OCI-LY7 (cell line): ENCODE results near the gene NTN4. TPM values are rescaled to one million over a fixed set of nuclear protein-coding genes. Genes with fewer than 3 reads are reported as not detected.

Experiments
- BruUV-seq: library from RNA; stranded (reverse); fragments of 400-500 nt; replicated peaks from 2 replicates; lab custom pipeline; 2021; lab: Mats Ljungman, UMichigan
- CTCF ChIA-PET: fragments of 300-600 bp; sonication (Branson Sonifier 250); formaldehyde crosslinking; loops from one replicate; lab custom pipeline; 2022; ENCODE audit warnings: antibody characterized with exemption; ENCODE audit not compliant: unreplicated experiment; lab: Charles Lee
- POLR2A ChIA-PET: fragments of 300-600 bp; sonication (Branson Sonifier 250); formaldehyde crosslinking; loops from one replicate; lab custom pipeline; 2022; ENCODE audit warnings: antibody characterized with exemption; lab: Charles Lee
- DNase-seq: peaks from one replicate; pipeline ENCODE4 v3.0.0-alpha.2; 2015; ENCODE audit warnings: low spot score
- H2AFZ ChIP-seq: fragments of 200-600 bp; sonication (generic), shearing (Covaris generic); 2 replicates; pipeline ENCODE4 v1.6.1; 2014; ENCODE audit warnings: mild to moderate bottlenecking, antibody characterized with exemption, low read length, moderate library complexity
- H3K27ac ChIP-seq: fragments of 200-600 bp; sonication (generic); 2 replicates; pipeline ENCODE4 v1.5.1; 2014; ENCODE audit warnings: mixed run types, low read depth, mild to moderate bottlenecking, moderate library complexity, low read length, inconsistent platforms; ENCODE audit not compliant: poor library complexity, severe bottlenecking
- H3K36me3 ChIP-seq: fragments of 200-600 bp; sonication (generic); 2 replicates; pipeline ENCODE4 v1.6.1; 2014; ENCODE audit warnings: mild to moderate bottlenecking, antibody characterized with exemption, low read length, moderate library complexity, mixed read lengths; ENCODE audit not compliant: insufficient read depth
- H3K4me1 ChIP-seq: fragments of 200-600 bp; sonication (generic); 2 replicates; pipeline ENCODE4 v1.5.1; 2014; ENCODE audit warnings: mild to moderate bottlenecking, low read length; ENCODE audit not compliant: insufficient read depth, poor library complexity, severe bottlenecking
- H3K4me2 ChIP-seq: fragments of 200-600 bp; sonication (generic); 2 replicates; pipeline ENCODE4 v1.6.1; 2014; ENCODE audit warnings: mild to moderate bottlenecking, low read length
- H3K4me3 ChIP-seq: fragments of 200-600 bp; sonication (generic); 2 replicates; pipeline ENCODE4 v1.5.1; 2014; ENCODE audit warnings: mild to moderate bottlenecking, low read depth, low read length; ENCODE audit not compliant: poor library complexity, severe bottlenecking
- H3K79me2 ChIP-seq: fragments of 200-600 bp; sonication (generic); 2 replicates; pipeline ENCODE4 v1.6.1; 2016; ENCODE audit warnings: low read depth, mild to moderate bottlenecking, low read length, moderate library complexity, mixed read lengths; ENCODE audit not compliant: insufficient read depth
- H3K9me2 ChIP-seq: fragments of 200-600 bp; sonication (generic); 2 replicates; pipeline ENCODE4 v1.6.1; 2016; ENCODE audit warnings: mild to moderate bottlenecking, low read length, mixed read lengths; ENCODE audit not compliant: insufficient read depth
- H3K9me3 ChIP-seq: fragments of 200-600 bp; sonication (generic); 2 replicates; pipeline ENCODE4 v1.6.1; 2014; ENCODE audit warnings: mild to moderate bottlenecking, mixed run types, low read length, mixed read lengths
- H4K20me1 ChIP-seq: fragments of 200-600 bp; sonication (generic); 2 replicates; pipeline ENCODE4 v1.6.1; 2014; ENCODE audit warnings: mild to moderate bottlenecking, antibody characterized with exemption, low read length, moderate library complexity, mixed read lengths; ENCODE audit not compliant: insufficient read depth
- EZH2phosphoT487 ChIP-seq: fragments of 200-600 bp; sonication (generic); IDR thresholded peaks from 2 replicates; pipeline ENCODE4 v1.6.1; 2018; ENCODE audit warnings: low read depth, borderline replicate concordance, mild to moderate bottlenecking, mixed run types, antibody characterized with exemption, low read length, moderate library complexity, mixed read lengths
- intact Hi-C: fragments of 100-400 bp; cut with micrococcal nuclease; formaldehyde crosslinking; loops from one replicate; pipeline ENCODE4 v1.10.0; 2022; ENCODE audit not compliant: unreplicated experiment
- total RNA-seq, 2 experiments: library from RNA; depleted of rRNA in 1 of 2; stranded (reverse); fragments of >200 nt in 1 of 2; shearing (Covaris generic) in 1 of 2; gene quantifications; 2 replicates each; pipeline ENCODE4 v1.2.3, GENCODE V29; 2014 to 2022
- TF ChIP-seq, protein P1 (sequence below): fragments of 200-600 bp; sonication (generic); conservative IDR thresholded peaks from 2 replicates; pipeline ENCODE4 v1.5.1; 2014; ENCODE audit warnings: mild to moderate bottlenecking, antibody characterized with exemption, low read length, moderate library complexity, mixed read lengths

NTN4 gene
- total RNA-seq, 2 experiments from 2014 or later: not detected

DNA sequence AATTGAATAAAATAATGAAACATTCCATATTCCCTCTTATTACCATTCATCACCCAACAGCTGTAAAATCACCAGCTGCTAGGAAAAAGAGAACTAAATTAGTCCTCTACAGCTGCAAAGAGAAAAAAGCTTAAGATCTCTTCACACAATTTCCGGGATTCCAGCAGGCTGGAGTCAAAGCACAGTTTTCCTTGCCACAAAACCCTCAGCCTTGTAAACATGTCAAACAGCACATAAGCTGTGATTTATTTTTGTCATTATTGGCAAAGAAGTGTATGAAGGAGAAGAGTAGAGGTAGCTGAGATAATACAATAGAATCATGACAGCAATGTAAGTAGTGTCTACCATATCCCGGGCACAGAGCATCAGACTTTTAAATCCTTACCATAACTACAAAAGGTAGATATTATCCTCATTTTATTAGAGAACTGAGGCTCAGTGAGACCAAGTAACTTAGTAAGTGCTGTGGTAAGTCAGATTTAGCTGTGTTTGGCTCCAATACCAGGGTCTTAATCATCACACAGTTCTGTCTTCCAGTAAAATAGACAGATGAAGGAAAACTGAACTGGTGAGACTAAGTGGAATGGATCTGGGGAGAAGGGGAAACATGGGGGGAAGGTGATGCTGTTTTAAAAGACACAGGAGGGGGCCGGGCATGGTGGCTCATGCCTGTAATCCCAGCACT lies 57.3 kb downstream of the NTN4 start:
- intact Hi-C loops: no loop called here
- Histone ChIP-seq H3K9me3 (no peaks in the 10 kb centered on the region), H3K27ac (no peak overlapping the region), H3K4me3 (no peak overlapping the region), H4K20me1 (no peaks in the 10 kb centered on the region), H3K36me3 (no peaks in the 10 kb centered on the region), H3K4me2 (no peak overlapping the region), H2AFZ (no peak overlapping the region), H3K9me2 (no peaks in the 10 kb centered on the region), H3K4me1 (peaks cover 6% of the 10 kb centered on the region), H3K79me2 (no peaks in the 10 kb centered on the region)
- TF ChIP-seq, protein P1, sequence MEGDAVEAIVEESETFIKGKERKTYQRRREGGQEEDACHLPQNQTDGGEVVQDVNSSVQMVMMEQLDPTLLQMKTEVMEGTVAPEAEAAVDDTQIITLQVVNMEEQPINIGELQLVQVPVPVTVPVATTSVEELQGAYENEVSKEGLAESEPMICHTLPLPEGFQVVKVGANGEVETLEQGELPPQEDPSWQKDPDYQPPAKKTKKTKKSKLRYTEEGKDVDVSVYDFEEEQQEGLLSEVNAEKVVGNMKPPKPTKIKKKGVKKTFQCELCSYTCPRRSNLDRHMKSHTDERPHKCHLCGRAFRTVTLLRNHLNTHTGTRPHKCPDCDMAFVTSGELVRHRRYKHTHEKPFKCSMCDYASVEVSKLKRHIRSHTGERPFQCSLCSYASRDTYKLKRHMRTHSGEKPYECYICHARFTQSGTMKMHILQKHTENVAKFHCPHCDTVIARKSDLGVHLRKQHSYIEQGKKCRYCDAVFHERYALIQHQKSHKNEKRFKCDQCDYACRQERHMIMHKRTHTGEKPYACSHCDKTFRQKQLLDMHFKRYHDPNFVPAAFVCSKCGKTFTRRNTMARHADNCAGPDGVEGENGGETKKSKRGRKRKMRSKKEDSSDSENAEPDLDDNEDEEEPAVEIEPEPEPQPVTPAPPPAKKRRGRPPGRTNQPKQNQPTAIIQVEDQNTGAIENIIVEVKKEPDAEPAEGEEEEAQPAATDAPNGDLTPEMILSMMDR: no peak
- BruUV-seq: no TSS peak
- DNase-seq: no peak
- ChIA-PET CTCF (no interaction called here), POLR2A (interaction anchor here (0.6 to 0.8 kb wide), 4 partner anchors 18 to 1626 kb away, joined by 3 to 7 read pairs (median 4); no protein-coding TSS in a partner anchor)

- POLR2A ChIA-PET: interaction anchor here (0.7 to 1.2 kb wide), 2 partner anchors 14 to 160 kb away, joined by 4 read pairs; no protein-coding TSS in a partner anchor
- H3K79me2 ChIP-seq: no peaks in the 10 kb centered on the region
- H3K4me1 ChIP-seq: peaks cover 6% of the 10 kb centered on the region
- TF ChIP-seq EZH2phosphoT487: no peak
- TF ChIP-seq, protein P1: no peak
- BruUV-seq: no TSS peak
- no peaks in the 10 kb centered on the region for H4K20me1 ChIP-seq
- H3K9me2 ChIP-seq: no peaks in the 10 kb centered on the region
- H2AFZ ChIP-seq: 0 out of 2 replicates have a peak overlapping the region, but pooled peaks have one; percentile 34
- peak; percentile 29 for DNase-seq
- H3K4me3 ChIP-seq: no peak overlapping the region
- H3K36me3 ChIP-seq: no peaks in the 10 kb centered on the region
- H3K9me3 ChIP-seq: 0 out of 2 replicates have a peak, but pooled peaks cover 8% of the 10 kb centered on the region
- intact Hi-C loops: no loop called here
- H3K27ac ChIP-seq: no peak overlapping the region
- CTCF ChIA-PET: no interaction called here
- H3K4me2 ChIP-seq: peak overlapping the region; percentile 40
Observed at GRCh38 chr12:95731519-95731958, 59.0 kb downstream of the NTN4 start.

DNA sequence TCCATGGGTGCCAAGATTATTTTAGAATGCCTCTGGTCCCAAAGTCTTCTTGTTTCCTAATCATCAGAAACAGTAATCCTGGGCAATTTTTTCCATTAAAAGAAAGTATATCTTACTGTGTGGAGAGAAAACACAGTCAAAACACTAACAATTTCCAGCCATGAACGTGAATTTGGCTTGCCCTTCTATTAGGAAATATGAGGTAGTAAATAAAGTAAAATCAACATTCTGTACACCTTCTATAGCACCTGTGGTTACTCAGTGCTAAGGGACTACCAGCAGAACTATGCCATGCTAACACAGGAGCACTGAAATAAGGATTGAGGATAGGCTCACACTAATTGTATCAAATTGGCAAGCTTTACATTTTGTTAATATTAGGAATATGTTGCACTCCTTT lies 60.1 kb downstream of the NTN4 start:
- H3K79me2 ChIP-seq: no peaks in the 10 kb centered on the region
- H3K4me3 ChIP-seq: no peak overlapping the region
- H3K36me3 ChIP-seq: no peaks in the 10 kb centered on the region
- H3K27ac ChIP-seq: no peak overlapping the region
- DNase-seq: no peak
- no TSS peak for BruUV-seq
- TF ChIP-seq, protein P1: no peak
- H3K9me3 ChIP-seq: 0 out of 2 replicates have a peak, but pooled peaks cover 8% of the 10 kb centered on the region
- H3K4me2 ChIP-seq: no peak overlapping the region
- intact Hi-C loops: no loop called here
- H2AFZ ChIP-seq: no peak overlapping the region
- POLR2A ChIA-PET: no interaction called here
- no peaks in the 10 kb centered on the region for H3K9me2 ChIP-seq
- H3K4me1 ChIP-seq: peaks cover 6% of the 10 kb centered on the region
- CTCF ChIA-PET: no interaction called here
- no peaks in the 10 kb centered on the region for H4K20me1 ChIP-seq
